Choroid plexus epithelial cell (primary cell): ENCODE data around the gene INPP5A.
A peak's percentile ranks its signal among the peaks of the same experiment; 100 is the strongest.

Experiments
- DNase-seq: peaks from one replicate; pipeline ENCODE4 v3.0.0-alpha.2; 2010; ENCODE audit warnings: low read depth
- H3K4me3 ChIP-seq: 2 replicates; pipeline ENCODE4 v1.5.1; 2011; ENCODE audit warnings: low read depth, mild to moderate bottlenecking, control low read depth, low read length, moderate library complexity
- TF ChIP-seq, protein P1 (sequence below): conservative IDR thresholded peaks from 2 replicates; pipeline ENCODE4 v1.5.1; 2011; ENCODE audit warnings: low read depth, mild to moderate bottlenecking, control low read depth, inconsistent platforms, low read length, moderate library complexity

Gene INPP5A

DNA sequence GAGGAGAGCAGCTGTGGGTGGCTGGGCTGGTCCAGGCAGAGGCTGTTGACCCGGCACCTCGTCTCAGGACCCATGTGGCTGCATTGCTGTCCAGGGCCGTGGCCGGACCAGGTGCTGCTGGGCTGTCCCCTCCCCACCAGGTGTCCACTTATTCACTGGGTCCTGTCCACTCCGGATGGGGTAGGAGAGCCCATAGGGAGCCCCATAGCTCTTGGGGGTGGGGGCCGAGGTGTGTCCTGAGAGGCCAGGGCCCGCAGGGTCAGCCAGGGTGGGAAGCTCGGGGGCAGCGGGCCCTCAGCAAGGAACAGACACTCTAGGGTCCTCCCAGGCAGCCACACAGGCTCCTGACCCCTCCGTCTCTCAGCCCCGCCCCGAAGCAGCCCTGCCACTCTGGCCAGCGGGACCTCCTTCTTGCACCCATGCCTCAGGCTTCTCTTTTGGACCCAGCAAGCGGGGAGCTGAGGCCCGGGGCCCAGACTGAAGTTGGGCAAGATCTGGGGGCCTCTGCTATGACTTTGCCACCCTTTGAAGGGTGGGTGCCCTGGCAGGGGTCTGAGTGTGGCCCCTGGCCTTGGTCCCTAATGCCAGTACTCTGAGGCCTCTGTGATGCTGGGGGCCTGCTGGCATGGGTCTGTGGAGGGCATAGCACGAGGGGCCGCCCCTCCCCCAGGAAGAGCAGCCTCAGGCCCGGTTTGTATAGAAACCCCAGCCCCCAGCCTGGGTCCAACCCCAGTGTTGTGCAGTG lies 162.0 kb downstream of the INPP5A start:
- H3K4me3 ChIP-seq: no peak overlapping the region
- no peak for DNase-seq
- TF ChIP-seq, protein P1, sequence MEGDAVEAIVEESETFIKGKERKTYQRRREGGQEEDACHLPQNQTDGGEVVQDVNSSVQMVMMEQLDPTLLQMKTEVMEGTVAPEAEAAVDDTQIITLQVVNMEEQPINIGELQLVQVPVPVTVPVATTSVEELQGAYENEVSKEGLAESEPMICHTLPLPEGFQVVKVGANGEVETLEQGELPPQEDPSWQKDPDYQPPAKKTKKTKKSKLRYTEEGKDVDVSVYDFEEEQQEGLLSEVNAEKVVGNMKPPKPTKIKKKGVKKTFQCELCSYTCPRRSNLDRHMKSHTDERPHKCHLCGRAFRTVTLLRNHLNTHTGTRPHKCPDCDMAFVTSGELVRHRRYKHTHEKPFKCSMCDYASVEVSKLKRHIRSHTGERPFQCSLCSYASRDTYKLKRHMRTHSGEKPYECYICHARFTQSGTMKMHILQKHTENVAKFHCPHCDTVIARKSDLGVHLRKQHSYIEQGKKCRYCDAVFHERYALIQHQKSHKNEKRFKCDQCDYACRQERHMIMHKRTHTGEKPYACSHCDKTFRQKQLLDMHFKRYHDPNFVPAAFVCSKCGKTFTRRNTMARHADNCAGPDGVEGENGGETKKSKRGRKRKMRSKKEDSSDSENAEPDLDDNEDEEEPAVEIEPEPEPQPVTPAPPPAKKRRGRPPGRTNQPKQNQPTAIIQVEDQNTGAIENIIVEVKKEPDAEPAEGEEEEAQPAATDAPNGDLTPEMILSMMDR: no peak

DNA sequence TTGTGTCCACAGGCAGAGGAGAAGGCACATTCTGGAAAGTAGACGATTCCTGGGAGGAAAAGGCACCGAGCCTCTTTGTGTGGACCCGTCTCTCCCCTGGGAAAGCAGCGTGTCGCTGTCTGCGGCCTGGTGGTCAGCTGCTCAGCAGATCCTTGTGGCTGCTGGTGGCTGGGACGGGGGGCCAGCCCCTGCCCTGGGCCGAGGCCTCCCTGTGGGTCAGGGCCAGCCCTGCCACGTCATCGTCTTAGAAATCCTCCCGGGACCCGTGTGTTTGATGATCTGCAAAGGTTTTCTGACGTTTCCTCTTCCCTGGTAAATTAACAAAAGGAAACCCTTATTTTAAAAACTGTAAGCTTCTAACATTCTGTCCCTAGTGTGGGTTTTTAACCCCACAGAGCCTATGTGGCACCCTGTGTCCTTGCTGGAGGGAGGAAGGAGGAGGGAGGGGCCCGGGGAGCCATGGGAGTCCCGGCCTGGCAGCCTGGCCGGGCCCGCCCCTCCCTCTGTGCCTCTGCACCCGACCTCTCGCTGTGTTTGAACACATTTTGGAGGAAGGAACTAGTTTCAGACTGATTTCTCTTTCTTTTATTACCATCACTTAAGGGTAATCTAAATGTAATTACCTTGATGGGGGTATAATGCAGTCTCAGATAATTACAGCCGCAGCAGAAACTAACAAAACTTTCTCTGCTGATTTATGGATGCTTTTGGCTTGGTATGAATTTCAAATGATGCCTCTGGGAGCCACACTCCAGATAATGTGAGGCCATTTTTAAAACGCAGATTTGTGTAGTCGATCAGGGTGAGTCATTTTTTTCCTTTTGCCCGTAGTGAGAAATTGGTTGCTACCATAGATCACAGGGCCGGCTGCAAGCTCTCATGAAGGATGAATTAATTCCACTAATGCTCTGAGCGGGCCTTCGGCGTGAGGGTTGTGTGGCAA lies 162.8 kb downstream of the INPP5A start:
- no peak overlapping the region for H3K4me3 ChIP-seq
- TF ChIP-seq, protein P1: no peak
- DNase-seq: peak; percentile 55

DNA sequence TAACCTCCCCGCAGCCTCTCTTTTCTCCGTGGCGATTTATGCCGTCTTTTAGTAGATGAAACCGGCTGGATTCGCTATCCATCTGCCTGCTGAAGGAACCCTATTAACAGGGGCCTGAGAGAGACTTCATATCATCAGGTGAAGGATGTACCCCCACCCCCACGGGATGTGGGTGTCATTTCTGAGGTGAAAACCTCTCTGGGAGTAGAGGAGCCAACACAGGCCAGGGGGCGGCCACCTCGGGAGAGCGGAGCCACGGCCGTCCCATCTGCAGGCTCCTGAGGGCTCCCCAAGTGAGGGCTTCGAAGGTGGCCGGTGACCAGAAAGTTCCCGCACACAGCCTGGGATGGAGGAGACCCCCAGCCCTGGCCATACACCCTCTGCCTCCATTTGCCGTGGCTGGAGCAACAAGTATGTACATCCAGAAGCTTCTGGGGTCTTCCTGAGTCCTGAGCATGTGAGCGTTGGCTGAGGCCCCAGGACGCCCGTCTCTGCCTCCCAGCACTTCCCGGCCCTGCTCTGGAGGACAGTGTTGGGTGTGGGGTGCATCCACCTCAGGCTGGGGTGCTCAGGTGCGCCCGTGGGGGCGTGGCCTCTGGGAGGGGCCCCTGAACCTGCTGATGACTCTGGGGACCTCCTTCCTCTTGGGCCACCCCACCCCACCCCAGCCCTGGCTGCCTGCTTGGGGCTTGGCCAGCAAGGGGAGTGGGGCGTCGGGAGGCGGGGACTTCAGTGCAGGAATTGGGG lies 163.7 kb downstream of the INPP5A start:
- TF ChIP-seq, protein P1: no peak
- H3K4me3 ChIP-seq: no peak overlapping the region
- DNase-seq: no peak

DNA sequence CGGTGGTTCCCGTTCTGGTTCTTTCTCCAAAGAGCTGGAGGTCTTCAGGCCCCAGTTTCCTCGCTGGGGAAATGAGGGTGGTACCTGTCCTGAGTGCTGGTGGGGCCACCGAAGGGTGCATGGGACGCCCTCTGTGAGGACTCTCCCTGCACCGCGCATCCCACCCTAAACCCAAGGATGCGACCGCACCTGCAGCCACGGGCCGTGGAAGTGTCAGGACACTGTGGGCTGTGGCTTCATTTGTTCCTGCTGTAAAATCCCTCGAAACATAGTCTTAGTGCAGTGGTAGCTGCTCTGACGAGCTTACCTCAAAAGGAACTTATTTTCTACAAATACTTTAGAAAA lies 164.2 kb downstream of the INPP5A start:
- no peak overlapping the region for H3K4me3 ChIP-seq
- TF ChIP-seq, protein P1: no peak
- no peak for DNase-seq

DNA sequence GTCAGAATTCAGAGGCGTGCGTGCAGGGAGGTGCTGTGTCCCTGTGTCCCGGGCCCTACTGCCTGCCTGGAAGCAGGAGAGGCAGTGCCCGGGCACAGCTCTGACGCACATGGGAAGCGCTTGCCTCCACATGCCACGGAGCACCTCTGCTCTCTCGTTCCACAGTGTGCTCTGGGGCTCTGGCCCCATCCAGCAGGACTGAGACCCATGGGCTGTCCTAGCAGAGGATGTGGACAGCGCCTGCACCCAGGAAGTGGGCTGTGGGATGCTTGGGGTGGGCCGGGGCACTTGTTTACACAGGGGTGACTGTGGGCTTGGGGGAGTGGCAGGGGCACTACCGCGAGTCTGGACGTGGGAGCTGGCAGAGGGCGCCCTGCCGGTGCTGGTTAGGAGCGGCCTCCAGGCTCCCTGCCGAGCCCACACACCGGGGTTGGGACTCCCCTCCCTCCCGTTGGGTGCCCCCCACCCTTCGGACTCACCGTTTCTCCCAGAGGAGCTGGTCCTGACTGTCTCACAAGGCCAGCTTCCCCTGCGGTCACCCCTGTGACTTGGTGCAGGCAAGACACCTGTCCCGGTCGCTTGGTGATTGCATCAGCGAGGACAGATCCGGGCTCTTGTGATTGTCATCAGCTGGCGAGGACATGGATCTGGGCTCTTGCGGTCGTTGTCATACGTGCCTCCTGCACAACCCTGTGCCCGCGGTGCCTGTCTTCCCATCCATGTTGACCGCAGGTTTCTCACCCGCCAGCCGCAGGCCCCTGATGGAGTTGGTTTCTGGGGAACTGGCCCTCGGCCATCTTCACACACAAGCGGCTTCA lies 165.2 kb downstream of the INPP5A start:
- TF ChIP-seq, protein P1: no peak
- no peak for DNase-seq
- H3K4me3 ChIP-seq: no peak overlapping the region

DNA sequence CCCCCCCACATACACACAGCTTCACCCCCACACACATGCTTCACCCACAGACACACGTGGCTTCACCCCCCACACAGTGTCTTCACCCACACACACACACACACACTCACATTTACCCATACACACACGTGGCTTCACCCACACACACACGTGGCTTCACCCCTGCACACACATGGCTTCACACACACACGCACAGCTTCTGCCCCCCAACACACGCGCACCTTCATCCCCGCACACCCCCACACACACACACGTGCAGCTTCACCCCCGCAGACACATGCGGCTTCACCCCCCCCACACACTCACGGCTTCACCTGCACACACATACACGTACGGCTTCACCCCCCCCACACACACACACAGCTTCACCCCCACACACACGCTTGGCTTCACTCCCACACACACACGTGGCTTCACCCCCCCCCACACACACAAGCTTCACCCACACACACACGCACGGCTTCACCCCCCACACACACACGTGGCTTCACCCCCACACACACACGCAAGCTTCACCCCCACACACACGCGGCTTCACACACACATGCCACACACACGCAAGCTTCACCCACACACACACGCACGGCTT lies 165.9 kb downstream of the INPP5A start:
- no peak for DNase-seq
- H3K4me3 ChIP-seq: no peak overlapping the region
- TF ChIP-seq, protein P1: no peak
